HG03457 (cell line): ENCODE results near the gene SPAG5.

Experiments used
- ATAC-seq: cut with Tn5 transposase; IDR thresholded peaks from one replicate; pipeline ENCODE4 v1.9.1; 2021; ENCODE audit warnings: moderate number of reproducible peaks; ENCODE audit not compliant: unreplicated experiment

Gene SPAG5, protein sequence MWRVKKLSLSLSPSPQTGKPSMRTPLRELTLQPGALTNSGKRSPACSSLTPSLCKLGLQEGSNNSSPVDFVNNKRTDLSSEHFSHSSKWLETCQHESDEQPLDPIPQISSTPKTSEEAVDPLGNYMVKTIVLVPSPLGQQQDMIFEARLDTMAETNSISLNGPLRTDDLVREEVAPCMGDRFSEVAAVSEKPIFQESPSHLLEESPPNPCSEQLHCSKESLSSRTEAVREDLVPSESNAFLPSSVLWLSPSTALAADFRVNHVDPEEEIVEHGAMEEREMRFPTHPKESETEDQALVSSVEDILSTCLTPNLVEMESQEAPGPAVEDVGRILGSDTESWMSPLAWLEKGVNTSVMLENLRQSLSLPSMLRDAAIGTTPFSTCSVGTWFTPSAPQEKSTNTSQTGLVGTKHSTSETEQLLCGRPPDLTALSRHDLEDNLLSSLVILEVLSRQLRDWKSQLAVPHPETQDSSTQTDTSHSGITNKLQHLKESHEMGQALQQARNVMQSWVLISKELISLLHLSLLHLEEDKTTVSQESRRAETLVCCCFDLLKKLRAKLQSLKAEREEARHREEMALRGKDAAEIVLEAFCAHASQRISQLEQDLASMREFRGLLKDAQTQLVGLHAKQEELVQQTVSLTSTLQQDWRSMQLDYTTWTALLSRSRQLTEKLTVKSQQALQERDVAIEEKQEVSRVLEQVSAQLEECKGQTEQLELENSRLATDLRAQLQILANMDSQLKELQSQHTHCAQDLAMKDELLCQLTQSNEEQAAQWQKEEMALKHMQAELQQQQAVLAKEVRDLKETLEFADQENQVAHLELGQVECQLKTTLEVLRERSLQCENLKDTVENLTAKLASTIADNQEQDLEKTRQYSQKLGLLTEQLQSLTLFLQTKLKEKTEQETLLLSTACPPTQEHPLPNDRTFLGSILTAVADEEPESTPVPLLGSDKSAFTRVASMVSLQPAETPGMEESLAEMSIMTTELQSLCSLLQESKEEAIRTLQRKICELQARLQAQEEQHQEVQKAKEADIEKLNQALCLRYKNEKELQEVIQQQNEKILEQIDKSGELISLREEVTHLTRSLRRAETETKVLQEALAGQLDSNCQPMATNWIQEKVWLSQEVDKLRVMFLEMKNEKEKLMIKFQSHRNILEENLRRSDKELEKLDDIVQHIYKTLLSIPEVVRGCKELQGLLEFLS

DNA sequence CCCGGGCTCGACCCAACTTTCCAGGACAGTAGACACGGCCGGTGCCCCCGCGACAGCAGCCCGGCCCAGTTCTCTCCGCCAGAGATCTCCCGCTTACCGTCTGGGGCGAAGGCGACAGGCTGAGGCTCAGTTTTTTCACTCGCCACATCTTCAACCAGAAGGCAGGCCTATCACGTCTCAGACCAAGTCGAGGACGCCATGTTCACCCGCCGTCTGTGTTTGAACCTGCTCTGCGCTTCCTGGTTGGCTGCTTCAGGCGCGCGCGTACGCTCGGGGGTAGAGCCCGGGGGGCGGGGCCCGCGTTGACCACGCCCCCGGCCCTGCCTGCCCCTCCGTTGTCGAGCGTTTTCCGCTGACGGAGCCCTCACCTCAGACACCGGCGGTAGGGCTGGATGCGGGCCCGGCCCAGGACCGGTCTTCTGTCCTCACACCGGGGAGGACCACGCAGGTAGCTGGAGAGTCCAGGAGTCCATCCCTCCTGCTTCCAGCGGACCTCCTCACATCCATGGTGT is at the start of gene SPAG5:
Gene SPAG5, minus strand, starts transcription at position 227 of the 512 bp plus-strand sequence. Its CDS starts 79 bp downstream, at position 148.
- ATAC-seq, result peak; percentile 66

DNA sequence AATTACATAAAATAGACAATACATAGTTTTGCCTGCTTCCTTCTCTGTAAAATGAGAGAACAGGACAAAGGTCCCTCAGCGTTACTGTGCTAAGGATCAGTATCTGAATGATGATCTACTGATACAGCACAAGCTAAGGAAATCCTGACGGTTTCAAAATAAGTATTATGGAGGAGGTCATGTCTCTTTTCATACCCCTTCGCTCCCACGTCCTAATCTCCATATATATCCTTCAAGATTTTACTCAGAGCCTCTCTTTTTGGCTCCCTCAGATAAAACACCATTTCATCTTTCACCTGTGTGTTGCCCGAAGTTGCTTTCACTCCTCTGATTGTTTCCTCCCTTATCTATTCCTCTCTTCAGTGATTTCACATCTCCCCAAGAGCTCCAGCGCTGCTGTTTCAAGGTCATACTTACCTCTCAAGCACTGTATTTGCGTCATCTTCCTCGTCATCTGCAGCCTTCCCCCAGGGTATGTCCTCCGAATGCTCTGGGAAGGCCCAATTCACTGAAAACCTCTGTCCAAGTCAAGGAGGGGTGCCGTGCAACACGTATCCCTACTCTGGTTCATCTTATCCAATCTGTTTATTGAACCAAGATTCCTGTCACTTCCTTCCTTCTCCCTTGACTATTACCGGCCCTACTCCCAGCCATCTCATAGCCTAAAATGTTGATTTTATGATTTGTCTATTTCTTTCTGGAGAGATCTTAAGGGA is 47.4 kb upstream of the SPAG5 start:
- ATAC-seq, result no peak

DNA sequence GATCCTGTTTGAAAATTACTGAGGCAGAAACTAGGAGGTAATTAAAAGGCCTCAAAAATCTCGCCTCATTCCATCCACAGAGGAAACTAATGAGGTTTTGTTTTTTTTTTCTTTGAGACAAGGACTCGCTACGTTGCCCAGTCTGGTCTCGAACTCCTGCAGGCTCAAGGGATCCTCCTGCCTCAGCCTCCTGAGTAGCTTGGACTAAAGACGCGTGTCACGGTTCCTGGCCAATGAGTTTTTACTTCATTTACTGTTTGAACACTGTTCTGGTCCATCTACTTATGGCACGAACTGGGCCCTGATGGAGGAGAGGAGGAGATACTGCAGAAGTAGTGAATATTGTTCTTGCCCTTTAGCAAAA is 46.7 kb upstream of the SPAG5 start:
- ATAC-seq, result no peak

DNA sequence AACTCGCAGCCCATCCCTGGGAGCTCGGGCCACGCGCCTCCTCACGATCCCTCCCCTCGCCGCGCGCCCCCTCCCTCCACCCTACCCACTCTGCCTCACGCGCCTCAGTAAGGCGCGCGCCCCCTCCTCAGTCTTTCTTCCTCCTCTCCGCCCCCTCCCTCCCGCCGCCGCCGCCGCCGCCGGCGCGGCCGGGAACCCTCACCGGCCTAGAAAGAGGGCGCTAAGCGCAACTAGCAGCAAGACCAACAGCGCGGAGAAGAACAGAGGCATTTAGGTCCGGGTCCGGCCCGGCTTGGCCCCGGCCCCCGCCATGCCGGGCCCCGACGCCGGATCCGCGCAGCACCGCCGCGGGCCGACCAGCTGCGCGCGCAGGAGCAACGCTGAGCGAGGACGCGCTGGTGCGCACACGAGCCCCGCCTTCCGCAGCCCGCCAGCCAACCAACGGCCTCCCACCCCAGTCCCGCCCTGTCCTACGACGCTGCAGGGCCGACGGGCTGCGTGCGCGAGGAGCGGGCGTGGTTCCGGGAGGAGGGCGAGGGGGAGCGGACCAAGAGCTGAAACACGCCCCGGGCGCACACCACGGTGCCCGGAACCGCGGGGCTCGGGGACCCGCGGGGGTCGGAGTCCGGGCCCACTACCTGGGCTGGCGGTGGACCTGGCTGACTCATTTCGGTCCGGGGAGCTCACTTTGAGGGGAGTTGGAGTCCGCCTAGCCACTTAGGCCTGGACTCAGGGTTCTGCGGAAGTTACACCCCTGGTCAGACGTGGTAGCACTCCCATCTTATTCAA is 46.2 kb upstream of the SPAG5 start, which contains the start of gene BLTP2:
Gene BLTP2, minus strand, starts transcription at position 372 of the 789 bp plus-strand sequence. Its CDS starts 102 bp downstream, at position 270.
- peak; percentile 69 for ATAC-seq

DNA sequence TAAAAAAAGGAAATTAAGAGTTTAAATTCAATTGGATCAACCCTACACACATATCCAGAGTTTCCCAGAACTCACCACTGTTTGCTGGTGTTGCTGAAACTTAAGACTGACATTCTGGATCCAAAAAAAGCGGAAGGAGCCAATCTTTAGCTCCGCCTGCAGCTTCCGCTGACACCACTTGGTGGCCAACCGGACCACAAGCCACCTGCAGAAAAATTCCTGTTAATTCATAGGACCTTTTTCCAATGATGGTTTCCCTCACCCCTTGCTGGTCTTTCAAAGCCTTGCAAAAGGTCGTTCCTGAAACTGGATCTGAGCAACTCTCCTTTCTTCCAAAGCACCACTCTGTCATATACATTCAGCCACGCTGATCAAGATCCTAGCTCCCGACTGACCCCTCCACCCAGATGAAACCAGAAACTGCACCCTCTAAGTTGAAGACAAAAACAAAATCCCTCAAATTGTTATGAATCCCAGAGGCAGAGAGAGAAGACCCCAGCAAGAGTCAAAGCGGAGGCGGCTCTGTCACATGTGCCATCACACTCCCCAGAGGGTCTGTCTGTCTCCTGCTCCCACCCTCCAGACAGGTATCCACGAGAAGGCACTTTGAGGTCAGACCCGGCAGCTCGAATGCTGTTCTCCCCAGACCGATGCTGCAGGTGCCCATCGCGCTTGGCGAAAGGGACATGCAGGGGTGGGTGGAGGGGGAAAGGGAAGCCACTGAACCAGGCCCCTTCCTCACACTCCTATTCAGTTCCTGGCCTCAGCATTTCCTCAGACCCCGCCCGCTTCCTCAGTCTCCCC is 45.4 kb upstream of the SPAG5 start:
- ATAC-seq, result no peak

DNA sequence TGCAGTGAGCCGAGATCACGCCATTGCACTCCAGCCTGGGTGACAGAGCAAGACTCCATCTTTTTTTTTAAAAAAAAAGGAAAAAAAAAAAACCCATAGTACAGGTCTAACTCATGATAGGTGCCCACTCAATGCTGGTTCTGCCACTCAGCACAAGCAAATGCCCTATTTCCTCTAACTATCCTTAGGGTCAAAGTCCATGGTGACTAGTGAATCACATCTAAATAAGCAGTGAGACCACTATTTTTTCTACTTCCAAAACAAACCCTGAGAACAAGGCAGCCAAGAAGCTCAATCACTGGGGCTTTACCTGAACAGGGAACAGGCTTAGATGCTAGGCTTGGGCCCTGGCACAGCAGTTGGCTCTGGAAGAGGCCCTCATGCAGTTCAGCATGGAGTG is 42.8 kb upstream of the SPAG5 start:
- ATAC-seq, result no peak

DNA sequence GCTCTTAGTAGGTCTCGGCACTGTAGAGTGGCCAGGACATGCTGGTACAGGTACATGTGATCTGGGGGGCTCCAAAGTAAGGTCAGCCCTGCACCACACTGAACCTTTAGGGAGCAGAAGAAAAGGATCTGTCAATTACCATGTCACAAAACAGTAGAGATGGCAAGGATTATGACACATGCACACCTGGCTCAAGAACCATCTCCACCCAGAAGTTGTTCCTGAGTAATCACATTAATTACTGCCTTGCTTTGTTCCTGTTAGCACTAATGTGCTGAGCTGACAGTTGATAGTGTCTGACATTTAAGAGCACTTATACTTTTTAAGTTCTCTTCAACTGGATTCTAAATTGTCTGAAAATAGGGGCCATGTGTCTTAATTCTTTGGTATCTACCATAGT is 36.7 kb upstream of the SPAG5 start:
- ATAC-seq, result no peak

DNA sequence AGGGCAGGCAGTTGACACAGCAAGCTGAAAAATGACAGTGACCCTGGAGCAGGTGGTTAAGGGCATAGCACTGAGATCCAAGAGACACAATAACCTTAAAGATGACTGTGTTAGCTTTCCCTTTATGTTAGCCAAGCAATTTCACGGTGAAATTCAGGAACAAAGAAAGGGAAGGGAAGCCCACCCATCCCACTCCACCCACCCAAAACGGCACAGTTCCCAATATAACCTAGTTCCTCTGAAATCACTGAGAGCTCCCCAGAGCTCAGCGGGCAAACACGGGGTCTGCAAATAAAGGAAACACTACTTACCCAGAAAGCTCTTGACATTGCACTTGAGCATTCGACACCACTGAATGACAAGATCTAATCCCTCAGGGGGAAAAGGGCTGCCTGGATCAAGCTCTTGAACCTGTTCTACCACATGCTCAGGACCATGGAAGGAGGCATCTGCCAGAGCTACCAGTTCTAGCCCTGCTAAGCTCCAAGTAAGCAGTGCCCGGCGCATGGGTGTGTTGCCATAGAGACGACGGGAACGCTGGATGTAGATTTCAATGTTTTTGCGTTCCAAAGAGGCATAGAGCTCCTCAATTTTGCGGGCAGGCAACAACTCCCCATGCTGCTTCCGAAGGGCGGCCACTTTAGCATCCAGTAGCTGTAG is 35.5 kb upstream of the SPAG5 start:
- no peak for ATAC-seq

DNA sequence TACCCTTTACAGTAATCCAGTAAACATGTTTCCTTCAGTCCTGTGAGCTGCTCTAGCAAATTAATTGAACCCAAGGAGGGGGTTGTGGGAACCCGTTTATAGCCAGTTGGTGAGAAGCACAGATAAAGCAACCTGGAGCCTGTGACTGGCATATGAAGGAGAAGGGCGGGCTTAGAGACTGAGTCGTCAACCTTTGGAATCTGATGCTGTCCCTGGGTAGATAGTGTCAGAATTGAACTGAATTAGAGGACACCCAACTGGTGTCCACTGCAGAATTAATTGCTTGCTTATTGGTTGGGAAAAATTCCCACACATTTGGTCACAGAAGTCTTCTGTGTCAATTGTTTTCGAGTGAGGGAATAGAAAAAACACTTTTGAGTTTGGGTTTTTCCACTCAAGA is 28.0 kb upstream of the SPAG5 start:
- no peak for ATAC-seq

DNA sequence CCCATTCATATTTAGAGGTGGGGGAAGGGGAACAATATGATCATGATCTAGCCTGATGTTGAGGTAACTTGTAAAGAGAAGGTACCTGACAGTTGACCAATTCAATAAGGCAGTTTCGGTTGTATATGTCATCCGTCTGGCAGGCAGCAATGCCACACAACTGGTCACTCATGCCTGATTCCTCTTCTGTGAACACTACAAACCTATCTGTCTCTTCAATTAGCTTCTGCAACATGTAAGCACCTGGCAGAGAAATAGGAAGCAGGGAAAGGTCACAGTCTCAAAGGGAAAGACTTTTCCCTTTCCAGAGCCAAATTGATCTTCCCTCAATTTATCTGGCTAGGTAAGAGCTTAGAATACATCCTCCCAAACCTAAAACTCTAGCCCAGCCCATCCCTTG is 25.3 kb upstream of the SPAG5 start:
- no peak for ATAC-seq

DNA sequence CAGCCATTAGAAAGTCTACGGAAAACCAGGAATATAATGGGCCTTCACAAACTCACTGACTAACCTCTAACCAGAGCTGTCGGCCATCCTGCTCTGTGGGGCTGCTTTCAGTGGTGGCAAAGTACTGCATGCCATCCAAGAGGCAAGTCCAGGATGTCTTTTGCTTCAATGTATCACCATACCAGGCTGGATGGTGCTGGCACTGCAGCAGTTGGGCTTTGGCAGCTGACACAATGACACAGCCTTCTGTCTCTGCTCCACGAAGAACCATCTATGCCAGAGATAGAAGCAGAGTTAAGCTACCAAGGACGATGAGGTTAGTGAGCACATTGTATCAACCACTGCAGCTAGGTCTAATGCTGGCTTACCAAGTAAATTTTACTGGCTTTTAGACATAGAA is 24.9 kb upstream of the SPAG5 start:
- ATAC-seq, result no peak

DNA sequence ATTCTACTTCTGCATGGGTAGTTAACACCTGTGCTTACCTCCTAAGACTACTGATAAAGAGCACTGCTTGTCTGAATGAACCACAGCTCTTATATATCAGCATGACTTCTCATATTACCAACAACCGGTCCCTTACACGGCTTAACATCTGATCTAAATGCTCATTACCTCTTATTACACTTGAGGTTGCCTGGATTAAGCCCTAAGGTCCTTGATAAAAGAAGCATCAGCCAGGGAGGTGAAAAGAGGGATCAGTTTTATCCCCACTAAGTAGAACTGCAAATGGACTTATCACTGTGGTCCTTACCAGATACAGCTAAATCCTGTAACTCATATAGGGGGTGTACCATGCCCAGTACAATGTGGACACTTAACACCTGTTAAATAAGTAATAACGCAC is 23.4 kb upstream of the SPAG5 start:
- ATAC-seq, result no peak

DNA sequence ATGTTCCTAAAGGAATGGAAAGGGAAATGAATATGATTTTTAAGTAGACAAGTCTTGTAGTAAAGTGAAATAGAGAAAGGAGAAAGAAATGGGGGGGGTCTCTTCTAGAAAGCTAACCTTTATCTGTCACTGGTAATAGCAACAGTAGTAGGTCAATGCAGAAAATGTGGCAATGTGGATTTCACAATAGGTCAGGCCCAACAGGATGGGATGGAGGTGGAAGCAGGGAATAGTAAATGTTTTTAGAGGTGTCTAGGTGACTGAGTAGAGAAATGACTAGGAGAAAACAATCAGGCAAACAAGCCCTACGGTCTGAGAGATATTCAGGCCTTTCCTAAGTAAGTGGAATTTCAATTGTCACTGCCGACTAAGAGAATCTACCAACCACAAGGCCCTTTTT is 21.2 kb upstream of the SPAG5 start:
- ATAC-seq, result no peak

DNA sequence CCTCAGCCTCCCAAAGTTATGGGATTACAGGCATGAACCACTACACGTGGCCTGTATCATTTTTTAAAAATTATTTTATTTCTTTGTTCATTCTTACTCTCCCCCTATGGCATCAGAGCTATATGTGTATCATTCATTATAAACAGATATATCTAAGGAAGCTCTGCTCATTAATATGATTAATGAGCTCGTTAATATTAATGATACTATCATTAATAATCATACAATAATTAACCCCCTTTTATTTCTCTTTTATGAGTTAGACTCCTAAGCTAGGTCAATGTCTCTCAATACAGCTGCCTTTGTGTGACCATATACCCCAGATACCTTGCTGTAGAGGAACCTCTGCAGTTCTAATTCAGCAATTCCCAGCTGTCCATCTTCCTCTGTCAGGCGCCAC is 19.6 kb upstream of the SPAG5 start:
- ATAC-seq, result no peak

DNA sequence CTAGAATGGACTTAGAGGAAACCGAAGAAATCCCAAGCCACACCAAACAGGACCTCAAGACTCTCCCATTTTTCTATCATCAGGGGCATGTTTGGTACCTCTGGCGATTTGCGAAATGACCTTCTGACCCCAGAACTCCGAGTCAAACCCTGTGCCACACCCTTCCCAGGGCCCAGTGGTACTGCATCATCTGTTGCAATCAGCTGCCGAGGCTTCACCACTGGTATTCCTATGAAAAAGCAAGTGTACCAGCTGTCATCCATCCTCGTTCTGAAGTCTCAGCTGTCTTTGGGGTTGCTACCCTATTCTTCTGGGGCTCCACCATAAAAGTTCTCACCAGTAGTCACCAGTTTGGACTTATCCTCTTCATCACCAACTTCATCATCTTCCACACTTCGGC is 17.5 kb upstream of the SPAG5 start:
- ATAC-seq, result no peak

DNA sequence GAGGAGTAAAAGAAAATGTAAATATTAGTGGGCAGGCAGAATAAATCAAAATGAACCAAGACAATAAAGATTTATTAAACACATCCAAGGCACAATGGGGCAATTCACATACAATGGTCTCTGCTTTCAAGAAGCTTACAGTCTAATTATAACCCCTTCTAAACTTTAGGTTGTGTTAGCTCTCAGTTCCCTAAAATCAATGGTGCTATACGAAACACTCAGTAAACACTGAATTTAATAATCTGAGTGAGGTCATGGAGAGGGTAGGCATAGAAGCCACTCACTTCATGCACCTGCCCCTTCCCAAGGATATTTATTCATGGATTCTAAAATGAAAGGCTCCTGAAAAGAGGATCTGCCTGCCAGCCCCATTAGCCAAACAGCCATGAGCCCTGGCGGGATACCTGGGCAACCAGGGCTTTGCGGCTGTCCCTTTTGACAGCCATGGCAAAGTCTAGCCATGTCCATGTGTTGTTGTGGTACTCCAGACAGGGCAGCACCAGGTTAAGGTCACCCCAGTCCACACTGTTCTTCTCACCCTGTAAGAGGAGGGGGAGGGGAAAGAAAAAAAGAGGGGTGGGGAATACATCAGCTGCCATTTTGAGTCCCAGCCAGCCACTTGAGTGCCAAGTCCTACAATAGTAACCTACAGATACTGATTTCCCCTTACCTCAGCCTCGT is 16.6 kb upstream of the SPAG5 start:
- ATAC-seq, result no peak

DNA sequence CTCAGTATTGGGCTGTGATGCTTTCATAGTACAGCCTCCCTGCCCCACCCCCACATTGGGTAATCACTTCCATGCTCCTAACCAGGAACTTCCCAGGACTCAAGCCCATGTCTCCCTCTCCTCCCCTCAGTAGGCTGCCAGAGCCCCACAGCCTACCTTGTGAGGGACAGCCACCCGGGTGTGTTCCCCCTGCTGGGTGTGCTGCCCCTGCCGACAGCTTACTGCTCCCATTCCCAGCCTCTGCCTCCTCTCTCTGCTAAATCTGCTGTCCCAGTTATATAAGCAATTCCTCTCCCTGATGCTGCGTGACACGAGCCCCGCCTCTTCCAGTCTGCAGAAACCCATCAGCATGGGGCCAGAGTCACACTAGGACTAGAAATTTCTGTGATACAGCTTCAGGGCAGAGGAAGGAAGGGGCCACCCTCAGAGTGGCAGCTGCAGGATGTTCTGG is 15.1 kb upstream of the SPAG5 start, which contains the start of gene RSKR:
Gene RSKR, minus strand, starts transcription at position 255 of the 451 bp plus-strand sequence. Its CDS starts 24 bp downstream, at position 231.
- no peak for ATAC-seq
